OCI-LY7 (cell line): Measurements from ENCODE around the gene FAM241A. TPM values are rescaled to one million over a fixed set of nuclear protein-coding genes. Genes with fewer than 3 reads are reported as not detected.

Source experiments
- BruUV-seq: library from RNA; stranded (reverse); fragments of 400-500 nt; replicated peaks from 2 replicates; lab custom pipeline; 2021; lab: Mats Ljungman, UMichigan
- CTCF ChIA-PET: fragments of 300-600 bp; sonication (Branson Sonifier 250); formaldehyde crosslinking; loops from one replicate; lab custom pipeline; 2022; ENCODE audit warnings: antibody characterized with exemption; ENCODE audit not compliant: unreplicated experiment; lab: Charles Lee
- POLR2A ChIA-PET: fragments of 300-600 bp; sonication (Branson Sonifier 250); formaldehyde crosslinking; loops from one replicate; lab custom pipeline; 2022; ENCODE audit warnings: antibody characterized with exemption; lab: Charles Lee
- DNase-seq: peaks from one replicate; pipeline ENCODE4 v3.0.0-alpha.2; 2015; ENCODE audit warnings: low spot score
- H2AFZ ChIP-seq: fragments of 200-600 bp; sonication (generic), shearing (Covaris generic); 2 replicates; pipeline ENCODE4 v1.6.1; 2014; ENCODE audit warnings: mild to moderate bottlenecking, antibody characterized with exemption, low read length, moderate library complexity
- H3K27ac ChIP-seq: fragments of 200-600 bp; sonication (generic); 2 replicates; pipeline ENCODE4 v1.5.1; 2014; ENCODE audit warnings: mixed run types, low read depth, mild to moderate bottlenecking, moderate library complexity, low read length, inconsistent platforms; ENCODE audit not compliant: poor library complexity, severe bottlenecking
- H3K36me3 ChIP-seq: fragments of 200-600 bp; sonication (generic); 2 replicates; pipeline ENCODE4 v1.6.1; 2014; ENCODE audit warnings: mild to moderate bottlenecking, antibody characterized with exemption, low read length, moderate library complexity, mixed read lengths; ENCODE audit not compliant: insufficient read depth
- H3K4me1 ChIP-seq: fragments of 200-600 bp; sonication (generic); 2 replicates; pipeline ENCODE4 v1.5.1; 2014; ENCODE audit warnings: mild to moderate bottlenecking, low read length; ENCODE audit not compliant: insufficient read depth, poor library complexity, severe bottlenecking
- H3K4me2 ChIP-seq: fragments of 200-600 bp; sonication (generic); 2 replicates; pipeline ENCODE4 v1.6.1; 2014; ENCODE audit warnings: mild to moderate bottlenecking, low read length
- H3K4me3 ChIP-seq: fragments of 200-600 bp; sonication (generic); 2 replicates; pipeline ENCODE4 v1.5.1; 2014; ENCODE audit warnings: mild to moderate bottlenecking, low read depth, low read length; ENCODE audit not compliant: poor library complexity, severe bottlenecking
- H3K79me2 ChIP-seq: fragments of 200-600 bp; sonication (generic); 2 replicates; pipeline ENCODE4 v1.6.1; 2016; ENCODE audit warnings: low read depth, mild to moderate bottlenecking, low read length, moderate library complexity, mixed read lengths; ENCODE audit not compliant: insufficient read depth
- H3K9me2 ChIP-seq: fragments of 200-600 bp; sonication (generic); 2 replicates; pipeline ENCODE4 v1.6.1; 2016; ENCODE audit warnings: mild to moderate bottlenecking, low read length, mixed read lengths; ENCODE audit not compliant: insufficient read depth
- H3K9me3 ChIP-seq: fragments of 200-600 bp; sonication (generic); 2 replicates; pipeline ENCODE4 v1.6.1; 2014; ENCODE audit warnings: mild to moderate bottlenecking, mixed run types, low read length, mixed read lengths
- H4K20me1 ChIP-seq: fragments of 200-600 bp; sonication (generic); 2 replicates; pipeline ENCODE4 v1.6.1; 2014; ENCODE audit warnings: mild to moderate bottlenecking, antibody characterized with exemption, low read length, moderate library complexity, mixed read lengths; ENCODE audit not compliant: insufficient read depth
- CTCF ChIP-seq: fragments of 200-600 bp; sonication (generic); conservative IDR thresholded peaks from 2 replicates; pipeline ENCODE4 v1.5.1; 2014; ENCODE audit warnings: mild to moderate bottlenecking, antibody characterized with exemption, low read length, moderate library complexity, mixed read lengths
- EZH2phosphoT487 ChIP-seq: fragments of 200-600 bp; sonication (generic); IDR thresholded peaks from 2 replicates; pipeline ENCODE4 v1.6.1; 2018; ENCODE audit warnings: low read depth, borderline replicate concordance, mild to moderate bottlenecking, mixed run types, antibody characterized with exemption, low read length, moderate library complexity, mixed read lengths
- intact Hi-C: fragments of 100-400 bp; cut with micrococcal nuclease; formaldehyde crosslinking; loops from one replicate; pipeline ENCODE4 v1.10.0; 2022; ENCODE audit not compliant: unreplicated experiment
- total RNA-seq, 2 experiments: library from RNA; depleted of rRNA in 1 of 2; stranded (reverse); fragments of >200 nt in 1 of 2; shearing (Covaris generic) in 1 of 2; gene quantifications; 2 replicates each; pipeline ENCODE4 v1.2.3, GENCODE V29; 2014 to 2022

Gene FAM241A
- total RNA-seq, 2 experiments from 2014 or later = 2.5 to 9.5 TPM

- no TSS peak for BruUV-seq
- no peak overlapping the region for H3K27ac ChIP-seq
- H2AFZ ChIP-seq = no peak overlapping the region
- no peak overlapping the region for H3K4me2 ChIP-seq
- no peak for TF ChIP-seq EZH2phosphoT487
- TF ChIP-seq CTCF = no peak
- intact Hi-C loops = loop anchor here (5.0 kb wide), 1 partner anchor 108 kb away; no protein-coding TSS in a partner anchor
- CTCF ChIA-PET = no interaction called here
- H3K9me2 ChIP-seq = no peaks in the 10 kb centered on the region
- H4K20me1 ChIP-seq = no peaks in the 10 kb centered on the region
- H3K79me2 ChIP-seq = peaks cover 23% of the 10 kb centered on the region; the same call in 1 of the 2 replicates
- H3K4me3 ChIP-seq = no peak overlapping the region
- no peak for DNase-seq
- no peaks in the 10 kb centered on the region for H3K9me3 ChIP-seq
- POLR2A ChIA-PET = interaction anchor here (0.6 to 2.4 kb wide), 8 partner anchors 16 to 106 kb away, joined by 3 to 10 read pairs (median 4); no protein-coding TSS in a partner anchor
- peaks cover 59% of the 10 kb centered on the region for H3K4me1 ChIP-seq
- peaks cover 11% of the 10 kb centered on the region; the same call in 1 of the 2 replicates for H3K36me3 ChIP-seq
Measured at GRCh38 chr4:112173593-112174558, 28.6 kb downstream of the FAM241A start.

DNA sequence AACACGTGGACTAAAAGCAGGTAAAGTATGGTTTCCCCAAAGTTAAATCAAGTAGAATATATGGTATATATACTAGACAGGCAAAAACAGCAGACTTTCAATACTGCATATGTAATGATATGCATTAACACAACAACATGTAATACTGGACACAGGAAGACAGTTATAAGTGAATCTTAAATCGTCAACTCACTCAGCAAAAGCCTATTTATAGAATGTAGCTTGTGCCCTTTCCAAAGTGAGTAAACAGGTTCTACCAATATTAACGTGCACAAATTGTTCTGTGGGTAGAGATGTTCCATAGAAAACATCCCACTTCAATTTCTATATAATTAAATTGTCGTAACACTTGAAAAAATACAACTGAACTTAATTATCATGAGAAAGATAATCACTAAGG is 30.6 kb downstream of the FAM241A start:
- Histone ChIP-seq H3K9me2 (no peaks in the 10 kb centered on the region), H3K9me3 (no peaks in the 10 kb centered on the region), H3K27ac (no peak overlapping the region), H3K4me1 (peaks cover 42% of the 10 kb centered on the region), H3K4me2 (no peak overlapping the region), H4K20me1 (no peaks in the 10 kb centered on the region), H3K36me3 (peaks cover 11% of the 10 kb centered on the region; the same call in 1 of the 2 replicates), H3K79me2 (peaks cover 10% of the 10 kb centered on the region; the same call in 1 of the 2 replicates), H3K4me3 (no peak overlapping the region), H2AFZ (no peak overlapping the region)
- intact Hi-C loops = no loop called here
- no peak for TF ChIP-seq EZH2phosphoT487
- no peak for TF ChIP-seq CTCF
- no TSS peak for BruUV-seq
- ChIA-PET POLR2A (interaction anchor here (1.2 to 2.0 kb wide), 3 partner anchors 28 to 48 kb away, joined by 4 to 12 read pairs (median 5); no protein-coding TSS in a partner anchor), CTCF (no interaction called here)
- no peak for DNase-seq
